Measurements from ENCODE around the gene ADAMTS10.
A peak's percentile ranks its signal among the peaks of the same experiment; 100 is the strongest.
"Not testable (repeated sequence)": the region's sequence is repeated elsewhere in the genome, so short reads cannot be mapped to it uniquely, and the experiment has no call there.

Gene ADAMTS10

DNA sequence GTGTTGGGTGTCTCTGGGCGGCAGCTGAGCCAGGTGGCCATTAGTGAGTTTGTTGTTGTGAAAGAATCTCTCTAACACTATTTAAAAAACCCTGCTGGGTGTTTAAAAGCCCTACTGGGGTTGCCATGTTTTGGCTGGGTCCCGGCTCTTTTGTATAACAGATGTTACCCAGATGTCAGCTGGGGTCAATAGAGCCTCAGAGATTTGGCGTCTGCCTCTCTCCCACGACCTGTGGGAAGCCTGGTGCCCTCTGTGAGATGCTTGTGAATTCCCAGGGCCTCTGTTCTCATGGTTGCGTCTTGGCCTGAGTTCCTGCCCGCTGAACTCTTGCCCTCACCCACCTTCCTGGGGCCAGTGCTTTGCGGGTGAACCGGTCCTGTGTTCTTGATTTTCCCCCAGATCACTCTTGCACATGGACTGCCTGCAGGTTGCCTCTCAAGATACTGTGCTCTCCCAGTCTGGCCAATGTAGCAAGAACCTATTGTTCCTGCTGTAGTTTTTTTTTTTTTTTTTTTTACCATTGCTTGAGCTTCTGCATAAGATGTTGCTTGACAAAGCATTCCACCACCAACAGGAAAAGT lies 29.4 kb upstream of the ADAMTS10 start:
- Mint-ChIP-seq H3K9me3 (no peaks in the 10 kb centered on the region), H3K27me3 (peaks cover 28 to 34% of the 10 kb centered on the region in 2 donors), H3K4me3 (no peak overlapping the region), H3K36me3 (ENCODE audit: insufficient read depth) (no peaks in the 10 kb centered on the region), H3K4me1 (ENCODE audit: low read depth in 2 of 2) (peaks cover 5 to 9% of the 10 kb centered on the region in 2 donors), H3K27ac (no peak overlapping the region)
- no peak for DNase-seq
- no peak for ATAC-seq (replicated peaks)

- Mint-ChIP-seq H3K27ac (no peak overlapping the region), H3K4me1 (ENCODE audit: low read depth in 2 of 2) (peaks cover 5 to 18% of the 10 kb centered on the region in 2 donors), H3K36me3 (ENCODE audit: insufficient read depth) (no peaks in the 10 kb centered on the region), H3K27me3 (peaks cover 34% of the 10 kb centered on the region in 2 donors), H3K9me3 (no peaks in the 10 kb centered on the region), H3K4me3 (no peak overlapping the region)
- ATAC-seq (replicated peaks) (no peak), DNase-seq (no peak)
Observed at GRCh38 chr19:8638078-8638619, 27.6 kb upstream of the ADAMTS10 start.

DNA sequence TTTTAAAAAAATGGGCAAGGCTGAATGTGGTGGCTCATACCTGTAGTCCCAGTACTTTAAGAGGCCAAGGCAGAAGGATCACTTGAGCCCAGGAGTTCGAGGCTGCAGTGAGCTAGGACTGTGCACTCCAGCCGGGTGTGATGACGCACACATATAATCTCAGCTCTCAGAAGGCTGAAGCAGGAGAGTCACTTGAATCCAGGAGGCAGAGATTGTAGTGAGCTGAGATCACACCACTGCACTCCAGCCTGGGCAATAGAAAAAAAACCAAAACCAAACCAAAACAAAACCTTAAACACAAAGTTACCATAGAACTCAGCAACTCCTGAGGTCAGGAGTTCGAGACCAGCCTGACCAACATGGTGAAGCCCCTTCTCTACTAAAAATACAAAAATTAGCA lies 26.6 kb upstream of the ADAMTS10 start:
- not testable (repeated sequence) for H3K36me3 Mint-ChIP-seq (ENCODE audit: insufficient read depth); DNase-seq
- peaks cover 34% of the 10 kb centered on the region in 2 donors for H3K27me3 Mint-ChIP-seq

GRCh38 chr19:8635422-8635821 lies 24.9 kb upstream of the ADAMTS10 start:
- Mint-ChIP-seq H3K9me3 (no peaks in the 10 kb centered on the region), H3K27me3 (peaks cover 34% of the 10 kb centered on the region in 2 donors), H3K36me3 (ENCODE audit: insufficient read depth) (no peaks in the 10 kb centered on the region), H3K27ac (no peak overlapping the region), H3K4me3 (no peak overlapping the region), H3K4me1 (ENCODE audit: low read depth in 2 of 2) (peaks cover 2 to 14% of the 10 kb centered on the region in 2 donors)
- ATAC-seq (replicated peaks) (no peak), DNase-seq (no peak)

More for the DNA sequence above, 26.6 kb upstream of the ADAMTS10 start:
- not testable (repeated sequence) for H3K9me3 Mint-ChIP-seq; H3K4me3 Mint-ChIP-seq; H3K27ac Mint-ChIP-seq; ATAC-seq (replicated peaks)
- peaks cover 5 to 17% of the 10 kb centered on the region in 2 donors for H3K4me1 Mint-ChIP-seq (ENCODE audit: low read depth in 2 of 2)

DNA sequence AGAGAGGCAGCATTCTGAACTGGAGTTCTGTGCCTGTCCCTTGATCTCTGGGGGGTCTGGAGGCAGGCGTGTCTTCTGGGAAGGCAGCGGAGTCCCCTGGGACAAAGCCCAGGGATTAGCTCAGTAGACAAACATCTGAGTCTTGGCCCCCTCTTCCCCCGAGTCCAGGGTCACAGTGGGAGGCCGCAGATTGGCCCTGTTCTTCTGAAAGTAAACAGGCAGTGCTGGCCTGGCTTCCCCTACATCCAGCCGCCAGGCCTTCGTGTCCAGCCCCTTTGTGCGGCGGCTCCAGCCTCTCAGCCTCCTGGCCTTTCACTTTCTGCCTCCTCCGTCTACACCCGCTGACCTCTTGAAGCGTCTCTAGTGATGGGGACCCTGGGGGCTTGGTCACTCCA lies 20.9 kb upstream of the ADAMTS10 start:
- H3K4me1 Mint-ChIP-seq (ENCODE audit: low read depth in 2 of 2), result peaks cover 2 to 14% of the 10 kb centered on the region in 2 donors
- H3K9me3 Mint-ChIP-seq, result no peaks in the 10 kb centered on the region
- no peak for DNase-seq
- no peak overlapping the region for H3K4me3 Mint-ChIP-seq
- H3K27ac Mint-ChIP-seq, result peak overlapping the region in 1 of 2 donors; percentile 35
- no peaks in the 10 kb centered on the region for H3K36me3 Mint-ChIP-seq (ENCODE audit: insufficient read depth)
- H3K27me3 Mint-ChIP-seq, result peaks cover 8 to 17% of the 10 kb centered on the region in 2 donors
- ATAC-seq (replicated peaks), result no peak

DNA sequence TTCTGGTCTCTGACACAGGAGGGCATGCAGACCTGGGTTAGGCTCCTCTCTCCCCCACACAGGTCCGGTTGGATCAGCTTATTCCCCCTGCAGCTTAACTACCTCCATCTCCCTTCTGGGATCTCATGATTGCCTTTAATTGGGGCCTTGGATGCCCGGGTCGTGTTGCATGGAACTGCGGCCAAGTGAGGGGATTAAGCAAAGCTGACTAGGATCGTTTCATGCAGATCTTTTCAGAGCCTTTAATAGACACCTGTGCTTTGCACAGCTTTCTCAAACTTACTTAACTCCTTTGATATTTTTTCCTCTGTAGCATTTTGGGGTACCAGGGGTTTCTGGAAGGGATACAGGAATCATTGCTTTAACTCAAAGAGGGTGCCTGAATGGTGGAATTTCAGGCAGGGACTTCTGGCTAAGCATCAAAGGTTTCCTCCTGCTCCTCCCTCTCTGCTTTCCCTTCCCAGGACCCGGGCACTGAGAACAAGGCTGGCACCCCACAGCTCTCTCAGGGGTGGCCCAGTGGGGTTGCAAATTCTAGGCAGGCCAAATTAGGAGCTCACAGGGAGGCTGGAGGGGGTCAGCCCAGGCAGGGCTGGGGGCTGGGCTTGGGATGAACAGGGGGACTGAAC lies 20.4 kb upstream of the ADAMTS10 start:
- DNase-seq (no peak), ATAC-seq (replicated peaks) (no peak)
- Mint-ChIP-seq H3K9me3 (no peaks in the 10 kb centered on the region), H3K27ac (peak overlapping the region in 1 of 2 donors; percentile 35), H3K4me1 (ENCODE audit: low read depth in 2 of 2) (peaks cover 2 to 14% of the 10 kb centered on the region in 2 donors), H3K4me3 (no peak overlapping the region), H3K27me3 (peaks cover 8 to 17% of the 10 kb centered on the region in 2 donors), H3K36me3 (ENCODE audit: insufficient read depth) (no peaks in the 10 kb centered on the region)

GRCh38 chr19:8629996-8630683 lies 19.6 kb upstream of the ADAMTS10 start, which contains the start of gene NFILZ:
Gene NFILZ (plus strand): TSS chr19:8630633. CDS start chr19:8676766, 46,133 bp downstream.
- ATAC-seq (replicated peaks), result no peak
- peaks cover 3 to 13% of the 10 kb centered on the region in 2 donors for H3K27me3 Mint-ChIP-seq
- H3K36me3 Mint-ChIP-seq (ENCODE audit: insufficient read depth), result no peaks in the 10 kb centered on the region
- no peaks in the 10 kb centered on the region for H3K9me3 Mint-ChIP-seq
- no peak for DNase-seq
- H3K4me3 Mint-ChIP-seq, result no peak within 1 kb of the TSS
- H3K27ac Mint-ChIP-seq, result peak within 1 kb of the TSS in 1 of 2 donors; percentile 35
- peaks cover 0 to 14% of the 10 kb centered on the region in 2 donors for H3K4me1 Mint-ChIP-seq (ENCODE audit: low read depth in 2 of 2)

DNA sequence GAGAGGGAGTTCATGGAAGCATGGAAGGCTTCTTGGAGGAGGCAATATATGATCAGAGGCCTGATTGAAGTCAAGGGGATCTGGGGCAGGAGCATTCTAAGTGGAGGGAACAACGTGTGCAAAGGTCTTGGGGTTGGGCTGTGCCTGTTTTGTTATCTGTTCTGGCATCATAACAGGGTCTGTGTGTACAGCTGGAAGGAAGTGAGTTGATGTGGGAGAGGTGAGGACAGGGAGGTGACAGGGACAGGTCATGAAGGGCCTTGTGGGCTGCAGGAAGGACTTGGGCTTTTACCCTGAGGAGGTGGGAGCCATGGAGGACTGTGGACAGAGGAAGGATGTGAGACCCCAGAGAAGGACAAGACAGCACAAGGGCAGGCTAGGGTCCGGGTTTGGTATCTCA lies 18.7 kb upstream of the ADAMTS10 start:
- Mint-ChIP-seq H3K4me3 (no peak overlapping the region), H3K9me3 (no peaks in the 10 kb centered on the region), H3K4me1 (ENCODE audit: low read depth in 2 of 2) (peaks cover 0 to 14% of the 10 kb centered on the region in 2 donors), H3K36me3 (ENCODE audit: insufficient read depth) (no peaks in the 10 kb centered on the region), H3K27ac (no peak overlapping the region), H3K27me3 (peaks cover 6 to 12% of the 10 kb centered on the region in 2 donors)
- DNase-seq (no peak), ATAC-seq (replicated peaks) (no peak)

DNA sequence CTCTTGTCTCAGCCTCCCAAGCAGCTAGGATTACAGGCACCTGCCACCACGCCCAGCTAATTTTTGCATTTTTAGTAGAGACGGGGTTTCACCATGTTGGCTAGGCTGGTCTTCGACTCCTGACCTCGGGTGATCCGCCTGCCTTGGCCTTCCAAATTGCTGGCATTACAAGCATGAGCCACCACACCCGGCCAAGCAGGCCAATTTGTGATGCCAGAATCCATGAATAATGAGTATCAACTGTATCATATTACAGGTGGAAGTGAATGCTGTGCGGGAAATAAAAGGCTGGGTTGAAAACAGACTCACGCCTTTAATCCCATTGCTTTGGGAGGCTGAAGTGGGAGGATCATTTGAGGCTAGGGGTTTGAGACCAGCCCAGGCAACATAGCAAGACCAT lies 16.3 kb upstream of the ADAMTS10 start:
- Mint-ChIP-seq H3K27ac (no peak overlapping the region), H3K9me3 (no peaks in the 10 kb centered on the region), H3K36me3 (ENCODE audit: insufficient read depth) (peaks cover 2% of the 10 kb centered on the region), H3K4me3 (no peak overlapping the region), H3K27me3 (peaks cover 6 to 9% of the 10 kb centered on the region in 2 donors), H3K4me1 (ENCODE audit: low read depth in 2 of 2) (peaks cover 0 to 5% of the 10 kb centered on the region in 2 donors)
- no peak for DNase-seq
- ATAC-seq (replicated peaks), result no peak

GRCh38 chr19:8622886-8623285 lies 12.4 kb upstream of the ADAMTS10 start:
- H3K36me3 Mint-ChIP-seq (ENCODE audit: insufficient read depth); H3K4me1 Mint-ChIP-seq (ENCODE audit: low read depth in 2 of 2); H3K9me3 Mint-ChIP-seq; H3K27ac Mint-ChIP-seq; DNase-seq; ATAC-seq (replicated peaks); H3K4me3 Mint-ChIP-seq: not testable (repeated sequence)
- peaks cover 11 to 25% of the 10 kb centered on the region in 2 donors for H3K27me3 Mint-ChIP-seq

- no peak for ATAC-seq (replicated peaks)
- H3K27me3 Mint-ChIP-seq, result peaks cover 11 to 16% of the 10 kb centered on the region in 2 donors
Observed at GRCh38 chr19:8618751-8619150, 8.2 kb upstream of the ADAMTS10 start.

DNA sequence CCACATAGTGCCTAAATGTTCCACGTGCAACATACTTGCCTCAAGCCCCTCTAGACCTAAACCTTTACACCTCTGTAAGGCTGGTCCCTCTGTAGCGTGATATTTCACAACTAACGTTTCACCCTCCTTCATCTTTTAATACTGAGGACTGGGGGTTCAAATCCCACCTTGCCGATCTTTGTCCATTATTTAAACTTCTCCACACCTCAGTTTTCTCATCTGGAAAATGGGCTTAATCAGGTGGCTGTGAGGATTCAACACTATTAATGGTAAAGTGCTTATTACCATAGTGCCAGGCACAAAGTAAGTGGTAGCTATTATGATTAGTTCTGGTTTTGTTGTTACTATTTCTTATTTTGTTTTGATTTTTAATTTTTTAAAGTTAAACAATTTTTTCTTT lies 7.5 kb upstream of the ADAMTS10 start:
- H3K27me3 Mint-ChIP-seq, result peaks cover 11 to 16% of the 10 kb centered on the region in 2 donors
- no peaks in the 10 kb centered on the region for H3K9me3 Mint-ChIP-seq
- ATAC-seq (replicated peaks) (no peak), DNase-seq (no peak)
- H3K36me3 Mint-ChIP-seq (ENCODE audit: insufficient read depth), result peaks cover 5% of the 10 kb centered on the region
- no peak overlapping the region for H3K4me3 Mint-ChIP-seq
- H3K27ac Mint-ChIP-seq, result no peak overlapping the region
- H3K4me1 Mint-ChIP-seq (ENCODE audit: low read depth in 2 of 2), result peaks cover 9 to 12% of the 10 kb centered on the region in 2 donors

More at GRCh38 chr19:8618751-8619150, 8.2 kb upstream of the ADAMTS10 start:
- DNase-seq, result no peak
- Mint-ChIP-seq H3K9me3 (no peaks in the 10 kb centered on the region), H3K36me3 (ENCODE audit: insufficient read depth) (peaks cover 5% of the 10 kb centered on the region), H3K27ac (no peak overlapping the region), H3K4me1 (ENCODE audit: low read depth in 2 of 2) (peaks cover 9 to 11% of the 10 kb centered on the region in 2 donors), H3K4me3 (no peak overlapping the region)

DNA sequence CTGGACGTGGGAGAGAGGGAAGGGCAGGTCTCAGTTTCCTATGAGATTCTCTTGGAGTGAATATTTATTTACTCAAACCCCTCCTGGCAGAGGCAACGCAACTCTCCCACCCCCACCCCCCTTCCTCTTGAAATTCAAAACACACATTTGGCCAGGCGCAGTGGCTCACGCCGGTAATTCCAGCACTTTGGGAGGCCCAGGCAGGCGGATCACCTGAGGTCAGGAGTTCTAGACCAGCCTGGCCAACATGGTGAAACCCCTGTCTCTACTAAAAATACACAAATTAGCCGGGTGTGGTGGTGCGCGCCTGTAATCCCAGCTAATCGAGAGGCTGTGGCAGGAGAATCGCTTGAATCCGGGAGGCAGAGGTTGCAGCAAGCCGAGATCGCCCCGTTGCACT lies 6.8 kb upstream of the ADAMTS10 start:
- H3K27me3 Mint-ChIP-seq, result peaks cover 11 to 16% of the 10 kb centered on the region in 2 donors
- not testable (repeated sequence) for H3K27ac Mint-ChIP-seq; H3K4me3 Mint-ChIP-seq; ATAC-seq (replicated peaks); H3K9me3 Mint-ChIP-seq; DNase-seq; H3K36me3 Mint-ChIP-seq (ENCODE audit: insufficient read depth)
- peaks cover 13 to 18% of the 10 kb centered on the region in 2 donors for H3K4me1 Mint-ChIP-seq (ENCODE audit: low read depth in 2 of 2)

All from effector memory CD8-positive, alpha-beta T cell (primary cell).